ENCODE measurements around the gene GRIN2C. TPM values are rescaled to one million over a fixed set of nuclear protein-coding genes. Genes with fewer than 3 reads are reported as not detected.

GRIN2C gene
- total and polyA plus RNA-seq, 2 of the 4 experiments (the other 2 are of a cell fraction) = 0.22 TPM; not detected in 1

DNA sequence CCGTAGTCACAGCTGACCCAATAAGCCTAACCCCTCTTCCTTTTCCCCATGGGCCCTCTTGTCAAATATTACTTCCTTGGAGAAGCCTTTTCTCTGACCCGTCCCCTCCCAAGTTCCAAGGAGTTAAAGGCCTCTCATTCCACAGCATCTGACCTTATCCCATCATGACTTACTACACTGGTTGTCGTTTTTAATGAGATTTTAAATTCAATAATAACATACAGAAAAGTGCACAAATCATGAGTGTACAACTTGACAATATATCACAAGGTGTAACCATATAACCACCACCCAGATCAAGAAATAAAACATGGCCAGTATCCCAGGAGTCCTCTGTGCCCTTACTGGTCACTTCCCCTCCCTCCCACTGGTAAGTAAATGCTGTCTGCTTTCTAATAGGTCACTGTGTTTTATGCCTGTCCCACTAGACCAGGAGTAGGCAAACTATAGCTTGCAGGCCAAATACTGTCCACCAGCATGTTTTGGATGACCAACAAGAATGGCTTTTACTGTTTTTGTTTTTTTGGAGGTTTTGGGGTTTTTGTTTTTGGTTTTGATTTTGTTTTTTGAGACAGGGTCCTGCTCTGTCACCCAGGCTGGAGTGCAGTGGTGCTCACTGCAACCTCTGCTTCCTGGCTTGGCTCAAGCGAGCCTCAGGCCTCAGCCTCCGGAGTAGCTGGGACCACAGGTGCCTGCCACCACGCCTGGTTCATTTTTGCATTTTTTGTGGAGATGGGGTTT lies 14.4 kb upstream of the GRIN2C start:
- Histone ChIP-seq H4K8ac (ENCODE audit: low read depth in 2 of 2, low read length in 2 of 2) (peak overlapping the region; percentile 64 to 97), H3K9me3 (ENCODE audit: control insufficient read depth, insufficient read depth, low read length) (no peaks in the 10 kb centered on the region), H2BK120ac (ENCODE audit: low read depth, low read length) (no peak overlapping the region), H2BK20ac (ENCODE audit: low read depth, low read length) (no peak overlapping the region), H3K4me2 (ENCODE audit: low read depth, low read length) (peak overlapping the region; percentile 68), H3K23ac (ENCODE audit: low read depth, low read length) (no peak overlapping the region), H3K4me1 (ENCODE audit: control insufficient read depth, insufficient read depth, low read length) (peaks cover 11% of the 10 kb centered on the region), H4K20me1 (ENCODE audit: insufficient read depth, low read length) (0 out of 2 replicates have a peak, but pooled peaks cover 3% of the 10 kb centered on the region), H3K9me1 (ENCODE audit: insufficient read depth, low read length) (peaks cover 16% of the 10 kb centered on the region), H3K27ac (ENCODE audit: insufficient read depth, low read length) (no peak overlapping the region), H4K5ac (ENCODE audit: low read depth, low read length) (peak overlapping the region; percentile 83), H2AK9ac (replicated peaks; ENCODE audit: low read depth, low read length, poor library complexity) (no peak overlapping the region), H4K91ac (ENCODE audit: insufficient read depth, low read depth, low read length) (peak overlapping the region; percentile 65; the same call in 1 of the 2 replicates), H3K9ac (ENCODE audit: low read depth, low read length) (peak overlapping the region; percentile 86), H3K4ac (ENCODE audit: low read depth, low read length) (peak overlapping the region; percentile 91), H3K27me3 (ENCODE audit: control insufficient read depth, insufficient read depth, low read length) (peaks cover 6% of the 10 kb centered on the region; the same call in 1 of the 2 replicates), H2AFZ (replicated peaks; ENCODE audit: low read length, poor library complexity) (peak overlapping the region; percentile 73), H3K4me3 (ENCODE audit: insufficient read depth, low read depth, low read length) (peak overlapping the region; percentile 73), H2AK5ac (ENCODE audit: low read depth, low read length) (0 out of 2 replicates have a peak overlapping the region, but pooled peaks have one; percentile 20), H2BK5ac (ENCODE audit: low read depth, low read length, poor library complexity, severe bottlenecking) (no peak overlapping the region), H3K36me3 (ENCODE audit: control insufficient read depth, insufficient read depth, low read length) (peaks cover 1% of the 10 kb centered on the region; the same call in 1 of the 2 replicates), H3K14ac (replicated peaks; ENCODE audit: low read depth, low read length) (peak overlapping the region; percentile 93), H2BK15ac (ENCODE audit: low read depth, low read length) (no peak overlapping the region), H3K18ac (ENCODE audit: low read depth, low read length) (no peak overlapping the region), H3K56ac (ENCODE audit: extremely low read depth, insufficient read depth, low read length) (peak overlapping the region; percentile 84; the same call in 1 of the 2 replicates), H3K79me1 (ENCODE audit: low read depth in 1 of 2, low read length in 2 of 2) (peaks cover 17 to 31% of the 10 kb centered on the region in 2 experiments; a peak in 3 of 4 replicates)
- dilution Hi-C loops (cut with HindIII; ENCODE audit: low sequenced_read_pairs, unreplicated experiment) = no loop called here
- in situ Hi-C loops (cut with MboI; ENCODE audit: low sequenced_read_pairs) = loop anchor here (25.0 kb wide), 1 partner anchor 662 kb away; the partner anchor contains the start of genes RPL38 and TTYH2
- no CpG with 5 or more reads among the region's 6 CpGs for WGBS, 2 experiments (ENCODE audit: extremely low coverage in 2 of 2, insufficient read length in 1 of 2)
- CTCF ChIA-PET = interaction anchor here (1.0 to 1.2 kb wide), 2 partner anchors 87 to 129 kb away, joined by 4 to 5 read pairs; no protein-coding TSS in a partner anchor
- DNase-seq (no peak), ATAC-seq (ENCODE audit: low read depth) (no peak)
- no TSS peak for BruUV-seq (replicated peaks)
- intact Hi-C loops (cut with micrococcal nuclease) = no loop called here
- POLR2A ChIA-PET (ENCODE audit: unreplicated experiment) = interaction anchor here (0.6 to 1.2 kb wide), 2 partner anchors 13 to 219 kb away, joined by 3 to 5 read pairs; no protein-coding TSS in a partner anchor
- TF ChIP-seq, protein P1, sequence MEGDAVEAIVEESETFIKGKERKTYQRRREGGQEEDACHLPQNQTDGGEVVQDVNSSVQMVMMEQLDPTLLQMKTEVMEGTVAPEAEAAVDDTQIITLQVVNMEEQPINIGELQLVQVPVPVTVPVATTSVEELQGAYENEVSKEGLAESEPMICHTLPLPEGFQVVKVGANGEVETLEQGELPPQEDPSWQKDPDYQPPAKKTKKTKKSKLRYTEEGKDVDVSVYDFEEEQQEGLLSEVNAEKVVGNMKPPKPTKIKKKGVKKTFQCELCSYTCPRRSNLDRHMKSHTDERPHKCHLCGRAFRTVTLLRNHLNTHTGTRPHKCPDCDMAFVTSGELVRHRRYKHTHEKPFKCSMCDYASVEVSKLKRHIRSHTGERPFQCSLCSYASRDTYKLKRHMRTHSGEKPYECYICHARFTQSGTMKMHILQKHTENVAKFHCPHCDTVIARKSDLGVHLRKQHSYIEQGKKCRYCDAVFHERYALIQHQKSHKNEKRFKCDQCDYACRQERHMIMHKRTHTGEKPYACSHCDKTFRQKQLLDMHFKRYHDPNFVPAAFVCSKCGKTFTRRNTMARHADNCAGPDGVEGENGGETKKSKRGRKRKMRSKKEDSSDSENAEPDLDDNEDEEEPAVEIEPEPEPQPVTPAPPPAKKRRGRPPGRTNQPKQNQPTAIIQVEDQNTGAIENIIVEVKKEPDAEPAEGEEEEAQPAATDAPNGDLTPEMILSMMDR (conservative IDR thresholded peaks at IDR 0.05; ENCODE audit: low read depth, low read length) = no peak
- TF ChIP-seq SMC3 (IDR thresholded peaks at IDR 0.05; ENCODE audit: low read depth, low read length) = no peak
- TF ChIP-seq NFE2L2 (IDR thresholded peaks at IDR 0.05; ENCODE audit: low read depth, low read length) = no peak
- TF ChIP-seq, protein P2, sequence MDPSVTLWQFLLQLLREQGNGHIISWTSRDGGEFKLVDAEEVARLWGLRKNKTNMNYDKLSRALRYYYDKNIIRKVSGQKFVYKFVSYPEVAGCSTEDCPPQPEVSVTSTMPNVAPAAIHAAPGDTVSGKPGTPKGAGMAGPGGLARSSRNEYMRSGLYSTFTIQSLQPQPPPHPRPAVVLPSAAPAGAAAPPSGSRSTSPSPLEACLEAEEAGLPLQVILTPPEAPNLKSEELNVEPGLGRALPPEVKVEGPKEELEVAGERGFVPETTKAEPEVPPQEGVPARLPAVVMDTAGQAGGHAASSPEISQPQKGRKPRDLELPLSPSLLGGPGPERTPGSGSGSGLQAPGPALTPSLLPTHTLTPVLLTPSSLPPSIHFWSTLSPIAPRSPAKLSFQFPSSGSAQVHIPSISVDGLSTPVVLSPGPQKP (IDR thresholded peaks at IDR 0.05; ENCODE audit: borderline replicate concordance, low read depth, low read length) = no peak
- no peak for TF ChIP-seq RAD21 (IDR thresholded peaks at IDR 0.05; ENCODE audit: low read length)
- no peak for TF ChIP-seq CHD1 (IDR thresholded peaks at IDR 0.05; ENCODE audit: low read depth, low read length)
- TF ChIP-seq BHLHE40 (IDR thresholded peaks at IDR 0.05; ENCODE audit: low read depth, low read length) = no peak
- TF ChIP-seq MXI1 (IDR thresholded peaks at IDR 0.05; ENCODE audit: borderline replicate concordance, low read depth, low read length) = no peak
- TF ChIP-seq RCOR1 (IDR thresholded peaks at IDR 0.05; ENCODE audit: insufficient replicate concordance, low read length) = no peak
- TF ChIP-seq, protein P3, sequence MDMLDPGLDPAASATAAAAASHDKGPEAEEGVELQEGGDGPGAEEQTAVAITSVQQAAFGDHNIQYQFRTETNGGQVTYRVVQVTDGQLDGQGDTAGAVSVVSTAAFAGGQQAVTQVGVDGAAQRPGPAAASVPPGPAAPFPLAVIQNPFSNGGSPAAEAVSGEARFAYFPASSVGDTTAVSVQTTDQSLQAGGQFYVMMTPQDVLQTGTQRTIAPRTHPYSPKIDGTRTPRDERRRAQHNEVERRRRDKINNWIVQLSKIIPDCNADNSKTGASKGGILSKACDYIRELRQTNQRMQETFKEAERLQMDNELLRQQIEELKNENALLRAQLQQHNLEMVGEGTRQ (IDR thresholded peaks at IDR 0.05; ENCODE audit: low read depth, low read length) = no peak
- no peak for TF ChIP-seq FOS (IDR thresholded peaks at IDR 0.05; ENCODE audit: low read depth, low read length)
- no peak for TF ChIP-seq RFX5 (IDR thresholded peaks at IDR 0.05; ENCODE audit: low read depth, low read length)
- no peak for TF ChIP-seq MAFK (IDR thresholded peaks at IDR 0.05; ENCODE audit: low read depth, low read length)
- TF ChIP-seq CEBPB (IDR thresholded peaks at IDR 0.05; ENCODE audit: low read depth, low read length) = no peak

Measured in IMR-90 (cell line).